Stimulated activated naive CD4-positive, alpha-beta T cell (primary cell): ENCODE data around the gene GRM5.

Experiments used
- DNase-seq, 6 experiments: peaks; one replicate each; lab custom pipeline; 2025; lab: John Stamatoyannopoulos, UW

The GRM5 gene

DNA sequence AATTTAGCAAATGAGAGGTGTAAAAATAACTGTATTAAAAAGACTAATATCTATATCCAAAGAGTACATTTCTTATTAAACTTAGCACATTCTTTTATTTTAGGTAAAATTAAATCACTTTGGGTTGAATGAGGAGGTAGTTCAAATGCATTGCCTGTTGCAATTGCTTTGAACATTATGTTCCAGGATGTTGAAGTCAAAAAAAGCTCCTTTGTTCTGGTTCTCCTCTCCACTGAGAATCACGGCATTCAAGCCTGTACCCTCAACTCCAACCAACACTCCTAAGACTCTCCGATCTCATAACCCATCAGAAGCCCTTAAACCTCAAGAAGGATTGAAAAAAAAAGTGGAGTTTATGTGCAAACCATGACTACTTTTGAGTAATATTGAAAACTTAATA, 230.1 kb downstream of the GRM5 start:
- peak in 2 of 6 experiments; percentile 5 to 12 for DNase-seq

DNA sequence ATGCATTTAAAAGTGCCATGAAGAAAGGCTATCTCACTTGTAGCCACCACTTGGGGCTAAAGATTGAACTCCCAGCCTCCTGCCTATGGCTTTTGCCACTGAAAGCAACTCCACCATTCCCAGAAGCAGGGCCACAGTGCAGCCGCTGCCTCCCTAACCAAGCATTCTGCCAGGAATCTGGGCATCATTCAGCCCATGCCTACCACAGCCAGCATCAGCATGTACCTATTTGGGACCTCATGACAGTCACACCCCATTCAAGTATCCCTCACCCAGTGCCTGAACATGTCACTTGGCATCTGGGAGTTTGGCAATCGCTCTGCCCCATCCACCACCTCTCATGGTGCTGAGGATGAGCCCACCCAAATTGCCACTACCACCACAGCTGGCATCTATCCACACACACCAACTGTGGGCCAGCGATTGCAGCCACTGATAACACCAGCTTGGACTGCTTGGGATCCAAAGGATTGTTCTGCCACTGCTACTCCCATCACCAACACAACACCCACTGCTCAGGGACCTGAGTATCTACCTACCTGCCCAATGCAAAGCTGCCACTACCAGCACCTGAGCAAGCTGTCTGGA, 234.4 kb downstream of the GRM5 start:
- DNase-seq, result no peak

GRCh38 chr11:88827018-88827676, 238.6 kb downstream of the GRM5 start:
- no peak for DNase-seq

- DNase-seq, result no peak
These were observed 246.2 kb downstream of the GRM5 start for GRCh38 chr11:88819616-88820015.

DNA sequence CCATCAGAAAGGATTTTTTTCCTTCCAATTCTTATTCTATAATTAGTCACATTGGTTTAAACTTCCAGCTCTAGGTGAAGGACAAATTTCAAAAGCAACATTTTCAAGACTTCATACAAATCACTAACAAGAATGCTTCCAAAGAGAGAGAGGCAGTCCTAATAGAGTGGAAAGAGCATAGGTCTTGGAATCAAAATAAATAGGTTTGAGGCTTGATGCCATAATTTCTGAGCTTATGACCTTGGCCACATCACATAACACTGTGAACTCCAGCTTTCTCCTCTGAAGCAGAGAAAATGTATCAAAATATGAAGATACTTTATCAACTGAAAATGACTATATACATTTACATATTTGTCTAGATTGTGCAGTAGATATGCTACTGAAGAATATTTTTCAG, 246.8 kb downstream of the GRM5 start:
- DNase-seq, result no peak

DNA sequence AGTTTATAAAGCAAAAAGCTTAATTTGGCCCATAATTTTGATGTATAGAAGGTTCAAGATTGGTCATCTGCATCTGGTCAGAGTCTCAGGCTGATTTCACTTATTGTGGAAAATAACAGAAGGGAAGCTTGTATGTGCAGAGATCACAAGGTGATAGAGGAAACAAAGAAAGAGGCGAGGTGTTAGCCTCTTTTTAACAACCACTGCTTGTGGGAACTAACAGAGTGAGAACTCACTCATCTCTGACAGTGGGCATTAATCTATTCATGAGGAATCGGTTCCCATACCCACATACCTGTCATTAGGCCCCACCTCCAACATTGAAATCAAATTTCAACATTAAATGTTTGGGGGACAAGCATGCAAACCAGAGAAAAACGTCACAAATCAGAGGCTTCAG, 250.3 kb downstream of the GRM5 start:
- no peak for DNase-seq

- no peak for DNase-seq
These were observed 251.7 kb downstream of the GRM5 start for GRCh38 chr11:88814076-88814475.

DNA sequence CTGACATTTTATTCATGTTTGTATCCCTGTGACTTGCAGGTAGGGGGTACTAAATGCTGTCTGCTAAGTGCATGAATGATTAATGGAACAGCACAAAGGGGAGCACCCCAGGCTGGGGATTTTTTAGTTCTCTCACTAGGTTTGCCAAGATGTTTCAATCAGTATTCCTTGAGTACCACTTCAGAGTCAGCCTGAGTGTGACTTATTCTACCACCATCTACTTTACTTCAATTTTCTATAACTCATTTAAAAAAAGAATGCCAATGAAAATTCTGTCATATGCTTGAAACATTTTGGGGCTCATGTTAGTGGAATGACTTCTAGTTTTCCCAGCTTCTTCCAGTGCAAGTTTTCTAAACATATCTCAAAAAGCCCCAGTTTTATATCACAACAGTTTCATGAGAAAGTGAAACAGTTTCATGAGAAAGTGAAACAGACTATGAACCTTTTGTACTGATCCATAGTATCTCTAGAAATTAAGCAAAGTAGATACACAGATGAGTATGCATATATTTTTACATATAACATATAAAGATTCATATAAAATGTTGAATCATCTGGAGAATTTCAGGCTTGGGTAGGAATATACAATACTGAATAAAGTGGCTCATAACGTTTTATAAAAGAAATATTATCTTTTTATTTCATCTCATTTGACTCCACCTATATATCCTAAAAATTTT, 252.4 kb downstream of the GRM5 start:
- DNase-seq, result no peak

DNA sequence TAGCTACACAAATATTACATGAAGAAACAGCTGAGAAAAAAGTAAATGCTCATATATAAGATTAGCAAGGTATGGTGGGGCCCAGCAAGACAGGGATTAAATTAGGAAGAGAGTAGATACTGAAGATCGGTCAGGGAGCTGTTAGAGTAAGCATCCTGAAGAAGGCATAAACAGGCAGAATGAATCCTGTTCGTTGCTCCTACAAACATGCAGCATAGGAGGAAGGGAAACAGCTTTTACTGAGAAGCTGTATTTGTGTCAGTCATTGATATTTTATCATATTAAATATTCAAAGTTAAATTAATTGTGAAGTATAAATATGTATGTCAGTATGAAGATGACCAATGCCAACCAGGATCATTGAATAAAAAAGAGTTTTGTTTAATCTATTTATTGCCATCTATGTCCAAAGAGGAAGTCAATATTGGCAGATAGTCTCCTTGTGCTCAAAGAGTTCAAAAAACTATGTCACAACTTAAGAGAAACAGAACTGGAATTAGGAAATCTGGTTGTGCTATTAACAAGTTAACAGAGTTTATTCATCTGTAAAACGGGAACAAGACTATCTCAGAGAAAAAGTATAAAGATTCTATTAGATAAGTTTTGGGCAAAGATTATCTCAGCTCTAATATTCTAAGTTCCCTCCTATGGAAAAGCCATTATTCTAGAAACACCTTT, 255.2 kb downstream of the GRM5 start:
- no peak for DNase-seq

DNA sequence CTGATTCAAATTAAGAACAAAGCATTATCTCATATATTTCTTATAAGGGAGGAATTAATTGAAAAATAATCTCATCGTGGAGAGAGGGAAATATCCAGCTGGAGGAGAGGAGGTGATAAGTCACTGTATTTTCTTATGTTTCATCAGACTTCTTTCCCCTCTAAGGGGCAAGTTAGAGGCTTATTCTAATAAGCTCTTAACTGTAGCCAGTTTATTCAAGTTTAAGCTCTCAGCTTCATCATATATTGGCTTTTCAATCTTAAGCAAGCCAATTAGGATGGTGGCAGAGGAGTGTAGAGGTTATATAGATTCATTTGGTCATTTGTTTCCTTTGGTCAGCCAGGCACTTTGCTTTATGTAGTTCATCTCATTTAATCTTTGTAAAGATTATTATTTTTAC, 256.7 kb downstream of the GRM5 start:
- DNase-seq, result no peak

DNA sequence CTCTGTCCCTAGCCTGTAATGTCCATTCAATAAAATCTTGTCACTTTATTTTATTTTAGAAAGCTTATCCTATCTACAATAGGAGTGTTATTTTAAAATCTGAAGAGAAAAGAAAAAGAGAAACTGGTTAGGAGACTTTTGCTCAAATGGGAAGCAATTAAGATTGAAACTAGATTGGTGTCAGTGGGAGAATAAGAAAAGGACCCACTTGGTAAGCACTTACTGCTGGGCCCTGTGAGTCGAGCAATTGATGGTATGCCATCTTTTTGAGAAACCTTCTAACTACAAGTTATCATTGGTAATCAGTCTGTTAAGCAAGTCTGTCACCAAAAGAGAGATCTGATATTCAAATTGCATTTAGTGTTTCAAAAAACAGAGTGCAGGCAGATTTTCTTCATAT, 258.4 kb downstream of the GRM5 start:
- no peak for DNase-seq

DNA sequence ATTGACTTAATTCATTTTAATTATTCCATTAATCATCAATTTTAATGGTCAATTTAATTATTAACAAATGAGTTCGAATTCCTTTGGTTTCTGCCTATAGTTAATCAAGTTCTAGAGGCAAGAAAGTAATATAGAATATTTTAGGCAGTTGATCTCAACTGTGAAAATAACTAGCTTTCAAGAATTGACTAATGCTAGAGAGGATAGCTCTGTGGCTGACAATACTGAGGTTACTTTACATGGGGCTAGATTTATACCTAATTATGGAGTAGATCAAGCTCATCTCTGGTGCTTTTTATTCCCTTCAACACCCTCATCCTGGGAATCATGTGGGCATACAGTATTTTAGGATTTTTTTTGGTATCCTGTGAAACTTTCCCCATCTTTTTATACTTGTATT, 259.4 kb downstream of the GRM5 start:
- no peak for DNase-seq

GRCh38 chr11:88801484-88802123, 264.2 kb downstream of the GRM5 start:
- no peak for DNase-seq

GRCh38 chr11:88799771-88800500, 265.8 kb downstream of the GRM5 start:
- no peak for DNase-seq

DNA sequence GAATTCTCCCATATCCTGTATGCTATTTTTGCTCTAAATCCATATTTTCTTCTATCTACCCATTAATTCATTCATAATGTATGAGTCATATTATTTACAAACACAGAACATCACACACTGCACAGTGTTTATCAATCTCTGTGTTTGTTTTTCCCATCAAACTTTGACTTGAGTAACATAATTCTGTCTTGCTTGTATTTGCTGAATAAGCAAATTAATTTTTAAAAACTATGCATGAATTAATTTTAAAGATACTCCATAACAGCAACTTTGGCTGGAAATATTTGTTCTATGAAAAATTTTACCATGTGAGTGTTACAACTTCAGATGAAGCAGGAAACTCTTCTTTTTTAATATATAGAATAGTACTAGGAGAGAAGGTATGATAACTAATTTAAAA, 275.6 kb downstream of the GRM5 start:
- no peak for DNase-seq

GRCh38 chr11:88779577-88779976, 286.2 kb downstream of the GRM5 start:
- no peak for DNase-seq

DNA sequence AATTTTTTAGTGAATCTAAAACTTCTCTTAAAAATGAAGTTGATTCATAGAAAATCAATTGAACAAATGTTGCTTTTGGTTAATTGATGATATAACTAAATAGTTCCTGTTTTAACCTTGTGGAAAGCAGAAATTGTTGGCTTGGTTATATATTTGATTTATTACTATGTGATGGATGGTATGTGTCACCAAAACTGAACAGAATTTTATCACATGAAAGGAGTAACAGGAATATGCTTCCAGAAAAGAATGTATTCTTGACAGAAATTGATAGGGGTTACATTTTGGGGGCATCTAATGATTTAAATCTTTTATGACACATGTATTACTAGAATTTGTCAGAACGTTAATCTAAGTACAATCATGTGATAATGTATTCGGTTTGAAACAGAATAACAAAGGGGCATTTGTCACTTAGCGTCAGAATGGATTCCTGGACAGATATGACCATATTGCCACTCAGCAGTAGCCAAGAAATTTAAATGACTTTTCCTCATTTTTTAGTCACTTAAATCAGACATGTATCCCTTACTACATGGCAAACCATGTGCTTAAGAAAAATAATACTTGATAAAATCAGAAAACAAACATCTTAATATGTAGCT, 295.2 kb downstream of the GRM5 start:
- DNase-seq, result no peak

- DNase-seq, result no peak
These were observed 321.6 kb downstream of the GRM5 start for GRCh38 chr11:88744140-88744539.

DNA sequence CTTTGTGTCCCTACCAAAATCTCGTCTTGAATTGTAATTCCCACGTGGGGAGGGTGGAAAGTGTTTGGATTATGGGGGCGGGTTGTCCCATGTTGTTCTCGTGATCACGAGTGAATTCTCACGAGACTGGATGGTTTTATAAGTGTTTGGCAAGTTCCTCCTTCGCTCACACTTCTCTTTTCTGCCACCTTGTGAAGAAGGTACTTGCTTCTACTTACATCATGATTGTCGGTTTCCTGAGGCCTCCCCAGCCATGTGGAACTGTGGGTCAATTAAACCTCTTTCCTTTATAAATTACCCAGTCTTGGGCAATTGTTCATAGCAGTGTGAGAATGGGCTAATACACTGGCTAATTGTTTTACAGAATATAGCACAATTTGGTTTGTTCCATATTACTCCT, 326.3 kb downstream of the GRM5 start:
- DNase-seq, result no peak

- DNase-seq, result no peak
These were observed 356.2 kb downstream of the GRM5 start for GRCh38 chr11:88709567-88709966.

DNA sequence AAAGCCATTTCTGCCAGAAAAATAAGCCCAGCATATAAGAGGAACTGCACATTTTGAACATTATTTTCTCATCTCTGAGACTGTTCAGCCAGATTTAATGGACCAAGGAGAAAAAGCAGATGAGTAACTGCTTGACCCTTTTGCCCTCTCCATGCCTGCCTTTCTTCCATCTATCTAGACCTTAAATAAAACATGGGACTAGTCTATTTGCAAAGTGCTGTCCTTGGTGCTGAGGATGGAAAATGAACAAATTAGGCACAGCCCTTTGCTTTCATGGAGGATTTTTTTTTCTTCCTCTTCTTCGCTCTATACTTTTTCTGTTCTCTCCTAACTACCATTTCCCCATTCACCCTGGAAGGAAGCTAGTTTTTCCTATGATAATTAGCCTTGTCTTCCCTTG, 361.3 kb downstream of the GRM5 start:
- DNase-seq, result no peak
